DMS79 (cell line): ENCODE data around the gene CXXC5.
A peak's percentile ranks its signal among the peaks of the same experiment; 100 is the strongest.
"Not testable (repeated sequence)": the region's sequence is repeated elsewhere in the genome, so short reads cannot be mapped to it uniquely, and the experiment has no call there.

Experiments
- DNase-seq: peaks from one replicate; lab custom pipeline; 2025; lab: John Stamatoyannopoulos, UW

The CXXC5 gene

DNA sequence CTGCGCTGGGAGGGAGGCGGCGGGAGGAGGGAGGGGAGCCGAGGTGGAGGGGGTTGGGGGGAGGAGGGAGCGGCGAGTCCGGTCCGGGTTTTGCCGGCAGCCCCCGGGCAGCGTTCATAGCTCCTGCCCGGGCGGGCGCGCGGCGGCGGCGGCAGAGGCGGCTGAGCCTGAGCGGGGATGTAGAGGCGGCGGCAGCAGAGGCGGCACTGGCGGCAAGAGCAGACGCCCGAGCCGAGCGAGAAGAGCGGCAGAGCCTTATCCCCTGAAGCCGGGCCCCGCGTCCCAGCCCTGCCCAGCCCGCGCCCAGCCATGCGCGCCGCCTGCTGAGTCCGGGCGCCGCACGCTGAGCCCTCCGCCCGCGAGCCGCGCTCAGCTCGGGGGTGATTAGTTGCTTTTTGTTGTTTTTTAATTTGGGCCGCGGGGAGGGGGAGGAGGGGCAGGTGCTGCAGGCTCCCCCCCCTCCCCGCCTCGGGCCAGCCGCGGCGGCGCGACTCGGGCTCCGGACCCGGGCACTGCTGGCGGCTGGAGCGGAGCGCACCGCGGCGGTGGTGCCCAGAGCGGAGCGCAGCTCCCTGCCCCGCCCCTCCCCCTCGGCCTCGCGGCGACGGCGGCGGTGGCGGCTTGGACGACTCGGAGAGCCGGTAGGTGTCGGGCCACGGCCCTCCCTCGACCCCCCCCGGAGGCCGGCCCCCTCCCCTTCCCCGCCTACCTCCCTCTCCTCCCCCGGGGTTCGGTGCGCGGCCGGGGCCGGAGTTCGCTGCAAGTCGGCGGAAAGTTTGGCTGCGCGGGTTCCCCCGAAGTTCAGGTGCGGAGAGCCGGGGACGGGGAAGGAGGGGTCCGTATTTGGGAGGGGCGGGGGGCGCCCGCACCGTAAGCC is at the start of gene CXXC5:
Gene CXXC5, plus strand, starts transcription at position 145 of the 877 bp plus-strand sequence. CDS start 32,175 bp downstream, outside the sequence.
- no peak for DNase-seq

DNA sequence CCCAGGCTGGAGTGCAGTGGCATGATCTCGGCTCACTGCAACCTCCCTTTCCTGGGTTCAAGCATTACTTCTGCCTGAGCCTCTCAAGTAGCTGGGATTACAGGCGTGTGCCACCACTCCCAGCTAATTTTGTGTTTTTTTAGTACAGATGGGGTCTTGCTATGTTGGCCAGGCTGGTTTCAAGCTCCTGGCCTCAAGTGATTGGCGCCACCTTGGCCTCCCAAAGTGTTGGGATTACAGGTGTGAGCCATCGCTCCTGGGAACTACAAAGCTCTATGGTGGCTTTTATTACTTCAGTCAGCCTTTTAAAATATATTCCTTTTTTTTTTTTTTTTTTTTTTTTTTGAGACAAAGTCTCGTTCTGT is 49.6 kb upstream of the CXXC5 start:
- not testable (repeated sequence) for DNase-seq

DNA sequence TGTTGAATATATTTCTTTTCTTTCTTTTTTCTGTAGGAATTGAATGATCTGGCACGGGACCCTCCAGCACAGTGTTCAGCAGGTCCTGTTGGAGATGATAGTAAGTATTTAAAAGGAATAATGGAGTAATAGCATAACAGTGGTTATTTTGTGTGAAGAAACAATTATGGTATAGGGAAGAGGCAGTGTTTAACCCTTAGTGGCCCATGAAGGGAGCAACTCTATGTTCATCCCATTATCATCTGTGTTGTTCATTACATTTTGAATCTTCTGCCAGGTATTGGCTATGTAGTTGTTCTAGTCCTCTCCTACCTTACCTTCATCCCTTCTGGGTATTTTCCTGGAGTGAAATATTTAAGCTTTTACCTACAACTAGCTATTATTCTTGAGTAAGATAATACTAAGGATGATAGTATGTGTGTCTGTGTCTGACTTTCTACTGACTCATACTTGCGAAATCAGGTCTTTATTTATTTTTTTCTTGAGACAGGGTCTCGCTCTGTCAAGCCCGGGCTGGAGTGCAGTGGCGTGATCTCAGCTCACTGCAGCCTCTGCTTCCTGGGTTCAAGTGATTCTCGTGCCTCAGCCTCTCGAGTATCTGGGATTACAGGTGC is 47.7 kb upstream of the CXXC5 start:
- no peak for DNase-seq

DNA sequence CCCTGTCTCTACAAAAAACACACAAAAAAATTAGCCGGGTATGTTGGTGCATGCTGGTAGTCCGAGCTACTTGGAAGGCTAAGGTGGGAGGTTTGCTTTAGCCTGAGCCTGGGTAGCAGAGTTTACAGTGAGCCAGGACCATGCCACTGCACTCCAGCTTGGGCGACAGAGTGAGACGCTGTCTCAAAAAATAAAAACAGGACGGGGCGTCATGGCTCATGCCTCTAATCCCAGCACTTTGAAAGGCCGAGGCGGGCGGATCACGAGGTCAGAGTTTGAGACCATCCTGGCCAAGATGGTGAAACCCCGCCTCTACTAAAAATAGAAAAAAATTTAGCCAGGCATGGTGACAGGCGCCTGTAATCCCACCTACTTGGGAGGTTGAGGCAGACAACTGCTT is 46.7 kb upstream of the CXXC5 start:
- DNase-seq: no peak

DNA sequence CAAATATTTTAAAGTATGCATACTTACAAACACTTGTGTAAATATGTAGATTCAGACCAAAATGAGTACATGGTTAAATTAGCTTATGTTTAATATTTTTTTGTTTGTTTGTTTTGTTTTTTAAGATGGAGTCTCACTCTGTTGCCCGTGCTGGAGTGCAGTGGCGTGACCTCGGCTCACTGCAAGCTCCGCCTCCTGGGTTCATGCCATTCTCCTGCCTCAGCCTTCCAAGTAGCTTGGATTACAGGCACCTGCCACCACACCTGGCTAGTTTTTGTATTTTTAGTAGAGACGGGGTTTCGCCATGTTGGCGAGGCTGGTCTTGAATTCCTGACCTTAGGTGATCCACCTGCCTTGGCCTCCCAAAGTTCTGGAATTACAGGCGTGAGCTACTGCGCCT is 46.2 kb upstream of the CXXC5 start:
- DNase-seq: not testable (repeated sequence)

DNA sequence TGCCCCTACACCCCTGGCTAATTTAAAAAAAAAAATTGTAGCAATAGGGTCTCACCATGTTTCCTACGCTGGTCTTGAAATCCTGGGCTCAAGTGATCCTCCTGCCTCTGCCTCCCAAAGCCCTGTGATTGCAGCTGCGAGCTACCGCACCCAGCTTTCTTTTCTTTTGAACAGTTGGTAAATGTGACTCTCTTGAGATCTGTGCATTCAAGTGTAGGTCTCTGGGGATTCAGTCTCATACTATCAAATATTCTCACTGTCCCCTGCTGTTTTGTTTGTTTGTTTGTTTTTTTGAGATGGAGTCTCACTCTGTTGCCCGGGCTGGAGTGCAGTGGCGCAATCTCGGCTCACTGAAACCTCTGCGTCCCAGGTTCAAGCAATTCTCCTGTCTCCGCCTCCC is 42.3 kb upstream of the CXXC5 start:
- DNase-seq: no peak

DNA sequence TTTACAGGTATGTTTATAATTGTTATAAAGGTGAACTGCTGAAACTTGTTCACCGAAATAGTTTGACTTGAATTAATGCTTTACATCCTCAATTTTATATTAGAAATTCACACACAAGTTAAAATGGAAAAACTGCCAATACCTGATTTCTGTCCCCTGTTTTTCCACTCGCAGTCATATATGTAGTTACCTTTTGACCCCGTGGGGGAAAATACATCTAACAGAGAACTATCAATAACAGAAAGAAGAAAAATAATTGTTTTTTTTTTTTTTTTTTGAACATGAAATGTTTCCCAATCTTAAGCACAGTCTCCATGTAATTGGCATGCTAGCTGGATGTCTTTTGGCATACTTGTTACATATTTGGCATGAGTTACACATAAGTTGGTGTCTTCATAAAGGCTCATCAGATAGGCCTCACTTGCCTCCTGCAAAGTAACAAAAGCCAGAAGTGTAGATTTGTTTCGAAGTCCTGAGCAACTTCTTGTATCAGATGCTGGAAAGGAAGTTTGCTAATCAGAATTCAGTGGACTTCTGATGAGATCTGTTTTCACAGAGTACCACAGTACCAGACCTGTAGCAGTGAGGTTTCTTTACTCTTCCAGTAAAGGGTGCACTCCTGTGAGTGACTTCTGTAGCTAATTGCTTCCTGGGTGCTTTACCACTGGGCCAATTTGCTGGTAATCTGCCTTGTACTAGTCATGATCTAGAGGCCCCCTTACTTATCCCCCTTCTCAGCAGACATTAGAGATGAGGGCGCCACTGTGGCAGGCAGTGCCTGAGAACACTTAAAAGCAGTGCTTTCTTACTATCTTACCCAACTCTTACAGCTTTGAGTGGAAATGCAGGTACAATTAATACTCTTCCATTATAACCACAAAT is 36.2 kb upstream of the CXXC5 start:
- DNase-seq: no peak

DNA sequence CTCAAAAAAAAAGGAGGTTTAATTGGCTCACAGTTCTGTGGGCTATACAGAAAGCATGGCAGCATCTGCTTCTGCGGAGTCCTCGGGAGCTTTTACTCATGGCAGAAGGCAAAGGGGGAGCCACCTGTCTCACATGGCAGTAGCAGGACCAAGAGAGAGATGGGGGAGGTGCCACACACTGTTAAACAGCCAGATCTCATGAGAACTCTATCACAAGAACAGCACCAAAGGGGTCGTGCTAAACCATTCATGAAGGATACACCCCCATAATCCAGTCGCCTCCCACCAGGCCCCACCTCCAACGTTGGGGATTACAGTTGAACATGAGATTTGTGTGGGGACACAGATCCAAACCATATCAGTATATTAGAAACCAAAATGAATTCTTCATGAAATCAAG is 28.3 kb upstream of the CXXC5 start:
- no peak for DNase-seq

DNA sequence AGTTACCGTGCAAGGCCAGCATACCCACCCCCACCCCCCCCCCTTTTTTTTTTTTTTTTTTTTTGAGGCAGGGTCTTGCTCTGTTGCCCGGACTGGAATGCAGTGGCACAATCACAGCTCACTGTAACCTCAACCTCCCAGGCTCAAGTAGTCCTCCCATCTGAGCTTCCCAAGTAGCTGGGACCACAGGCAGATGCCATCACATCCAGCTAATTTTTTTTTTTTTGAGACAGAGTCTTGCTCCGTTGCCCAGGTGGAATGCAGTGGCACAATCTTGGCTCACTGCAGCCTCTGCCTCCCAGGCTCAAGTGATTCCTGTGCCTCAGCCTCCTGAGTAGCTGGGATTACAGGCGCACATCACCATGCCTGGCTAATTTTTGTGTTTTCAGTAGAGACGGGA is 22.8 kb upstream of the CXXC5 start:
- DNase-seq: not testable (repeated sequence)

DNA sequence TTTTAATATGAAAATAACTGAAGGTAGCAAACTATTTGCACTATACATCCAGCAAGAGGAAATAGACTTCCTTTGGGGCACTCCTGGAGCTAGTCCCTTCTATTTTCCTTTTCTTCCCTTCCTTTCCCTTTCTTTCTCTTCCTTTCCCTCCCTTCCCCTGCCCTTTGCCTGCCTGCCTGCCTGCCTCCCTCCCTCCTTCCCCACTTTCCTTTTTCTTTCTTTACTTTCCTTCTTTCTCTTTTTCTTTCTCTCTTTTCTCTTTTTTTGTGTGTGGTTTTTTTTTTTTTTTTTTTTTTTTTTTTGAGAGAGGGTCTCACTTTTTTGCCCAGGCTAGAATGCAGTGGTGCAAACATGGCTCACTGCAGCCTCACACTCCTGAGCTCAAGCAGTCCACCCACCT is 17.3 kb upstream of the CXXC5 start:
- no peak for DNase-seq

DNA sequence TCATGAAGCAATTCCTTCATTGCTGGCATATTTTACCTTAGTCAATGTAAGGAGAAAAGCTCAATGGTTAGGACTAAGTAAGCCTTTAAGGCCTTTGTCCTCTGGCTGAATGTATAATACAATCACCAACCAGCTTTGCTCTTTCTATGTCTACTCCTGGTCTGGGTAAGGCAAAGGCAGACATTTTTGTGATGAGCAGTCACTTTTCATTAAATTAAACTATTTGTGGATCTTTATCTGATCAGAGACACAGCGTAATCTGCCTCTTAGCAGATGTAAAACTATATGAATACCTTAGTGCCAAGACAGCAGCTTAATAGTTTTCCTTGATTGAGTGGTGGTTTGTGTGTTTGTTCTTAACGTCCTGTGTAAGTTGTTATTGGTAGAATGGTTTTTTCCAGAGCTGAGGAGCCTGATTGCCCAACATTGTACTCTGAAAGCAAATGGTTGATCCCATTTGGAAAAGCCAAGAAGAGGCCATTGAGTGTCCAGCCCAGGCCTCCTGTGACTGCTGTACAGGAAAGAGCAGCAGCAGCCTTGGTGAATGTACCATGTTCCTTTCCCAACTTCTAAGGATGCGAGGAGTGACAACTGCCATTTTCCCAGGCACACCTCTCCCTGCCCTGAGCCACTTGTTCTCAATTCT is 16.5 kb upstream of the CXXC5 start:
- no peak for DNase-seq

DNA sequence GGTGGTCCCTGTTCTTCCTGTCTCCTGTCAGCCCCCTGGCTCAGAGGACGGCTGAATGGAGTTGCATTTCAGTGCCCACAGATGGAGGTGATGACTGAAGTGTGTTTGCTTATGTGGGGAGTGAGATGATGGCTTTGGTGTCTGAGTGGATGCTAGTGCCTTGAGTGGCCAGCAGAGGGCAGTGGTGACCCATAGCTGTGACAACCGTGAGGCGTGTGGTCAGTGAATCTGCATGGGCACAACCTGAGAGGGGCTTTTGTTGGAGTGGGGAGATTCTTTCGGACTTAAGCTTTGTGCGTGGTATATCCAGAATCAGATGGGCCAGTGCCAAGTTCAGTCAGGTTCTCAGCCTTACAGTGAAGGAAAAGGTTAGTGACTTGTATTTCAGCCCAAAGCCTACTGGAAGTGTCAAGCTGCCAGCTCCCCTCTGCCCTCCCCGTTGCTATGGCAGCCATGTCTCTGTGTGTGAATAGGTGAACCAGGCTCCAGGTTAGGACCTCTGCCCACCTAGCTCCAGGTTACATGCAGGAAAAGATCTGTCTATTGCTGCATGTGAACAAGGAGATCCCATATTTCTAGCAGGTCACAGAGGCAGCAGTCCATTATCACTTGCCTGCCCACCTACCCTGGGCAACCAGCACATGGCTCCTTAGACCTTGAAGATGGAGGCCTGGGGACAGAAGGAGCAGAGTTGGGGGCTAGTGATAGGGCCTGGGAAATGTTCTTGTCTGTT is 14.7 kb upstream of the CXXC5 start:
- DNase-seq: peak; percentile 28

DNA sequence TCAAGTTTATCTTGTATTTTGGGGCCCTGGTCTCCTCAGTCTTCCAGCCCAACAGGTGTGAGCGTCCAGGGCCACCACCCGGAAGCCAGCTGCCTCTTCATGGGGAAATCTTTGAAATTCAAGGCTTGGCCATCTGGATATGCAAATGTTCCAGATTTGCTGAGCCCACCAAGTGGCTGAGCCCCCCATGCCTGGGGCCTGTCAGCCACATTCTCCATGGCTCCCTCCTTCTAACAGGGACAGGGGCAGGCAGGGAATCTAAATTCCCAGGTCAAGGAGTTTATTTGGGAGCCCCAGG is 14.2 kb upstream of the CXXC5 start:
- DNase-seq: no peak

DNA sequence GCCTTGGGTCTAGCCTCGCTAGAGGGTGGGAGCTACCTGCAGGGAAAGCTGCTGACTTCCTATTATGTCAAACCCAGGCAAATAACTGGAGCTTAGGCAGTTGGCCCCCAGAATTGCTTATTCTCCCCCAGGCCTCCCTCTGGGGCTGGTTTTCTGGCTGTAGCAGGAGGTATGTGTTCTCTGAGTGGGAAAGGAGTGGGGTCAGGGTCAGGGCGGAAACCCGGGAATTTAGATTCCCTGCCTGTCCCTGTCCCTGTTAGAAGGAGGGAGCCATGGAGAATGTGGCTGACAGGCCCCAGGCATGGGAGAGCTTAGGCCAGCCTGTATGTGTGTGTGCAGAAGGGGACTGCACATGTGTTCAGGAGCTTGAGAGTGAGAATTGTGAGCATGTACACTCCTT is 13.6 kb upstream of the CXXC5 start:
- DNase-seq: no peak

DNA sequence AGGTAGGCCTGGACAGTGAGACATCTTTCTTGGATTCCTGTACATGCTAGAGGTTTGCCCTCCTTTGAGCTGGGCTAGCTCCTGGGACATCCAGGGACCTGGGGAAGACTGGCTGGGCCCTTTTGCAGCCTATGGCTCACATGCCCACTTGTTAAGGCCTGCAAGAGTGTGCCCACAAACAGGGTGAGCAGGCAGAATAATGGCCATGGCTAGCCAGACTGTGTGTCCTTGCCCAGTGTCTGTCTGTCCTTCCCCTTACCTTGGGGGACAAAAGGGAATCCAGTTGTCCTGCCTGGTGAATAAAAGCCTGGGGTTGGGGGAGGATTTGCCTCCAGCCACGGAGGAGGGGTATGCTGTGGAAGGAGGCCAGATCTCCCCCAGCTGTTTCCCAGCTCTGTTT is 13.0 kb upstream of the CXXC5 start:
- no peak for DNase-seq

DNA sequence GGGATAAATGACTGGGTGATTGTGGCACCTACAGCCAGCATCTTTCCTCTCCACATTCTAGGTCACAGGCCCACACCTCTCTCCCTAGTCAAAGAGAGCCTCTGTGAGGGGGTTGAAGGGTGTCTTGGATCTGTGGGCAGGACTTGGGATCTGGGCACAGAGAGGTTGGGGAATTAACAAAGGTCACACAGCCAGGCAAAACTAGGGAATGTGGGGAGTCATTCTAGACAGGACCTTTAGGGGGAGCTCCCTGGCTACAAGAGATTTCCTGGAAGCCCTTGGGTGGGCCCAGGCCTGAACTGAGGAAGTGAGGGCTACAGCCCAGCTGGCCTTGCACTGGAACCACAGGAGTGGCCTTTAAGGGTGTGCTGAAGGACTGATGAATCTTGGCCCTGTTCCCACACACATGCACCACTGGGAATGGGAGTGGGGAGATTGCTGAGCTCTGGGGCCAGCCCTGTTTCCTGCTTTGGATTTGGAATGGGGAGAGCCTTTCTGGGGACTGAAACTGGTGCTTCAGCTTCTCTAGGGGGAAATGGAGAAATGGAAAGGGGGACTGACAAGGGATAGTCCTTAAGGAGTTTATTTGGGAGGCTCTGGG is 12.4 kb upstream of the CXXC5 start:
- peak; percentile 74 for DNase-seq

DNA sequence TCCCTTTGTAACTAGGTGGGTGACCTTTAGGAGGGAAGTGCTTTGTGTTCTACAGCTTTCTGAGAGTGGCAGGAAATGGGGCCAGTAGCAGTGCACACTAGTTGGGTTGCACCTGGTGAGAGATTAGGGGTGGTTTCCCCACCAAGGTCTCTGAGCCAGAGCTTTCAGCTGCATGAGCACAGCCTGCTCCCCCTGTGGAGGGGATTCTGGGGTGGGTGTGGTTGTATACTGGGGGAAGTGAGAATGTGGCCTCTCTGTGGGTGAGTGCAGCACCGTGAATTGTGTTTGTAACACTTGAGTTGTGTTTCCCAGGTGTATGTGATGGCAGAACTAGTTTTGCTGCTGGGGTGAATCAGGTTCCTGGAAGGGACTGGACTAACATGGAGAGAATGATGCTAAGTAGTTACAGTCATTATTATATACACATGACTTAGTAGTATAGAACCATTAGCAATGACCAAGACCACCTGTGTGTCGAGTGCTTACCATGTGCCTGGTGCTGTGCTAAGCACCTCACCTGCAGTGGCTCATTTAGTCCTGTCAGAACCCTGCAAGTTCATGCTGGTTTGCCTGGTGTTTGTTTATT is 11.8 kb upstream of the CXXC5 start:
- DNase-seq: peak; percentile 36

DNA sequence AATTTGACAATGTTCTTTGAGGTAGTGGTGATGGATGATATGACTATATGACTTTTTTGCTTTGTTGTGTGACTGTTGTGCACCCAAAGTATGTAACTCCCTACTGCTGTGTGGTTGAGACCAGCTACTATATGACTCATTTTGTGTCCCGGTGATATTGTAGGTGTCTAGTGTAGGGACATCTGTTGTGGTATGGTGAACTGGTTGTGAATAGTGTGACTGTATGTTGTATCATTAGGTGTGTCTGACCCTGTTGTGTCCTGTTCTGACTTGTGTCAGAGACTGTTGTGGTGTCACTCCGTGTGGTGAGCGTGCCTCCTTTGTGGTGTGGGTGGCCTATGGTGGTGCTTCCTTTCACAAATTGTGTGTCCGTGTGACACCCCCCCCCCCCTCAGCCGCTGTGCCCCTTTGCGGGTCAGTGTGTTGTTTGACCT is 11.2 kb upstream of the CXXC5 start:
- no peak for DNase-seq

DNA sequence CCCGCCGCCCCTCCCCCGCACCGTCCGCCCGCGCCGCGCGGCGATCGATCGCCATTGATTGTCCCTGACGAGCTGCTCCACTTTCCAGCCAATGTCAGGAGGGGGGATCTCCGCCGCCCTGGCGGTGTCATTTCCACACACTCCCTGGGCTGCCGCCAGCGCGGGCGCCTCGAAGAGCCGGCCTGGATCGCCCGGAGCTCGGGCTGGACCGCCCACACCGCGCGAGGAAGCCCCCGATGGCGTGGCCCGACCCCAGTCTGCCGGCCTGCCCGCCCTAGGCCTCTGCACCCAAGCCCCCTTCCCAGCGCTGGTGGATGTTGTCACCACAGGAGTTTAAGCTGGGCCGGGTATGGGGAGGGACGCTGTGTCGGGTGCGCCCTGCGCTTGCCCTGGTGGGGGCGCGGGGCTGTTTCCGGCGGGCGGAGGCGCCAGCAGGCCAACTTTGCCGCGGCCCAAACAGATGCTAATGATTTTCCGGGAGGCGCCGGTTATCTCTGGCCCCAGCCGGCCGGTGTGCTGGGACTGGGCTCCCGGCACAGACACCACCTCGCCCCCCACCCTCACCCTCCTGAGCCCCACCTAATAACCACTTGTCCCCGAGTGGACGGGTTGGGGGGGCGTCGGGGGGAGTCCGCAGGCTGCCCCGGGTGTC is 10.6 kb upstream of the CXXC5 start:
- DNase-seq: peak; percentile 28

DNA sequence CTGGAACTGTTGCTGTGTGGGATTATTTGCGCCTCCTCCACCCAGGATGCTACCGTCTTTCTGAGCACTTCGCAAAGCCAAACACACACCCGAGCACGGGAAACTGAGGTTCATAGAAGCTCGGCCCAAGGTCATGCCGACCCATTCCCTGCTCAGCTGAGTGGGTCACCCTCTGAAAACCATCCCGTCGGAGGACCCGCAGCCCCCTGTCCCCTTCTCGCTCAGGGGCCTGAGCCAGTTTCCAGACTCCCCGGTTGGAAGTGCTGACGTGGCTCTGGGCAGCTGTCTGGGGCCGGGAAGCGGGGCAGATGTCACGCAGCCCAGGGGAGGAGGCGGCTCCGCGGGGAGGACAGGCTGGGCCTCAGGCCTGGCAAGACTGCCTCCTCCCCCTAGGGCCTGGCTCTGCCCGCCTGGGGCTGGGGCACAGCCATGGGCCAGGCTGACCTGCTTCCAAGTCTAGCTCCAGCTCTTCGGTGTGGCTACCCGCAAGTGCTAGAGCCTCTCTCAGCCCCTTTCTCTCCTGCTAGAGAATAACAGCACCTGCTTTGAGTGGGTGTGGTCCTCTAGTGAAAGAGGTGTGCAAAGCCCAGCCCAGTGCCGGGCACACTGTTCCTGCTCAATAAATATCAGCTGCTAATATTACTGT is 9.9 kb upstream of the CXXC5 start:
- peak; percentile 77 for DNase-seq
